ENCODE measurements around the gene IL20RB.

Gene IL20RB

GRCh38 chr3:136957751-136958288, at the start of gene IL20RB:
IL20RB (plus strand) TSS chr3:136957983; CDS start chr3:136958114, 131 bp downstream.
- Histone ChIP-seq H3K4me1 (ENCODE audit: control insufficient read depth, insufficient read depth, low read length) (peaks cover 20% of the 10 kb centered on the region), H3K36me3 (ENCODE audit: control insufficient read depth, insufficient read depth, low read length) (no peaks in the 10 kb centered on the region), H3K4me3 (ENCODE audit: low read length) (no peak within 1 kb of the TSS), H3K9me3 (ENCODE audit: control insufficient read depth, low read length) (no peaks in the 10 kb centered on the region), H3K27me3 (ENCODE audit: control insufficient read depth, insufficient read depth, low read length) (no peaks in the 10 kb centered on the region), H3K9ac (ENCODE audit: low read length) (no peak within 1 kb of the TSS)

GRCh38 chr3:136908297-136908696, 49.5 kb upstream of the IL20RB start:
- H3K36me3 ChIP-seq (ENCODE audit: control insufficient read depth, insufficient read depth, low read length) = no peaks in the 10 kb centered on the region
- H3K9me3 ChIP-seq (ENCODE audit: control insufficient read depth, low read length) = peaks cover 9% of the 10 kb centered on the region
- no peaks in the 10 kb centered on the region for H3K27me3 ChIP-seq (ENCODE audit: control insufficient read depth, insufficient read depth, low read length)
- no peak overlapping the region for H3K4me3 ChIP-seq (ENCODE audit: low read length)
- no peak overlapping the region for H3K9ac ChIP-seq (ENCODE audit: low read length)
- peaks cover 15% of the 10 kb centered on the region for H3K4me1 ChIP-seq (ENCODE audit: control insufficient read depth, insufficient read depth, low read length)

- peaks cover 15% of the 10 kb centered on the region for H3K4me1 ChIP-seq (ENCODE audit: control insufficient read depth, insufficient read depth, low read length)
- no peaks in the 10 kb centered on the region for H3K36me3 ChIP-seq (ENCODE audit: control insufficient read depth, insufficient read depth, low read length)
- no peak overlapping the region for H3K4me3 ChIP-seq (ENCODE audit: low read length)
- no peak overlapping the region for H3K9ac ChIP-seq (ENCODE audit: low read length)
- H3K27me3 ChIP-seq (ENCODE audit: control insufficient read depth, insufficient read depth, low read length) = no peaks in the 10 kb centered on the region
- H3K9me3 ChIP-seq (ENCODE audit: control insufficient read depth, low read length) = peaks cover under 1% of the 10 kb centered on the region
These were observed 48.6 kb upstream of the IL20RB start for GRCh38 chr3:136909187-136909586.

GRCh38 chr3:136910697-136911096, 47.1 kb upstream of the IL20RB start:
- no peak overlapping the region for H3K9ac ChIP-seq (ENCODE audit: low read length)
- H3K4me1 ChIP-seq (ENCODE audit: control insufficient read depth, insufficient read depth, low read length) = peaks cover 15% of the 10 kb centered on the region
- no peaks in the 10 kb centered on the region for H3K27me3 ChIP-seq (ENCODE audit: control insufficient read depth, insufficient read depth, low read length)
- H3K9me3 ChIP-seq (ENCODE audit: control insufficient read depth, low read length) = no peaks in the 10 kb centered on the region
- no peak overlapping the region for H3K4me3 ChIP-seq (ENCODE audit: low read length)
- H3K36me3 ChIP-seq (ENCODE audit: control insufficient read depth, insufficient read depth, low read length) = no peaks in the 10 kb centered on the region

- Histone ChIP-seq H3K9ac (ENCODE audit: low read length) (no peak overlapping the region), H3K27me3 (ENCODE audit: control insufficient read depth, insufficient read depth, low read length) (no peaks in the 10 kb centered on the region), H3K4me1 (ENCODE audit: control insufficient read depth, insufficient read depth, low read length) (peaks cover 15% of the 10 kb centered on the region), H3K9me3 (ENCODE audit: control insufficient read depth, low read length) (no peaks in the 10 kb centered on the region), H3K4me3 (ENCODE audit: low read length) (no peak overlapping the region), H3K36me3 (ENCODE audit: control insufficient read depth, insufficient read depth, low read length) (no peaks in the 10 kb centered on the region)
These were observed 44.6 kb upstream of the IL20RB start for GRCh38 chr3:136913168-136913567.

- Histone ChIP-seq H3K9ac (ENCODE audit: low read length) (no peak overlapping the region), H3K27me3 (ENCODE audit: control insufficient read depth, insufficient read depth, low read length) (no peaks in the 10 kb centered on the region), H3K36me3 (ENCODE audit: control insufficient read depth, insufficient read depth, low read length) (no peaks in the 10 kb centered on the region), H3K4me3 (ENCODE audit: low read length) (no peak overlapping the region), H3K9me3 (ENCODE audit: control insufficient read depth, low read length) (no peaks in the 10 kb centered on the region), H3K4me1 (ENCODE audit: control insufficient read depth, insufficient read depth, low read length) (peaks cover 1% of the 10 kb centered on the region)
These were observed 43.0 kb upstream of the IL20RB start for GRCh38 chr3:136914739-136915138.

- H3K4me1 ChIP-seq (ENCODE audit: control insufficient read depth, insufficient read depth, low read length) = no peaks in the 10 kb centered on the region
- no peaks in the 10 kb centered on the region for H3K9me3 ChIP-seq (ENCODE audit: control insufficient read depth, low read length)
- no peak overlapping the region for H3K4me3 ChIP-seq (ENCODE audit: low read length)
These were observed 41.6 kb upstream of the IL20RB start for GRCh38 chr3:136916223-136916622.

GRCh38 chr3:136919799-136920580, 37.8 kb upstream of the IL20RB start:
- Histone ChIP-seq H3K9ac (ENCODE audit: low read length) (no peak overlapping the region), H3K9me3 (ENCODE audit: control insufficient read depth, low read length) (no peaks in the 10 kb centered on the region), H3K27me3 (ENCODE audit: control insufficient read depth, insufficient read depth, low read length) (no peaks in the 10 kb centered on the region), H3K36me3 (ENCODE audit: control insufficient read depth, insufficient read depth, low read length) (no peaks in the 10 kb centered on the region), H3K4me3 (ENCODE audit: low read length) (no peak overlapping the region), H3K4me1 (ENCODE audit: control insufficient read depth, insufficient read depth, low read length) (no peaks in the 10 kb centered on the region)

More at GRCh38 chr3:136916223-136916622, 41.6 kb upstream of the IL20RB start:
- no peaks in the 10 kb centered on the region for H3K27me3 ChIP-seq (ENCODE audit: control insufficient read depth, insufficient read depth, low read length)
- H3K9ac ChIP-seq (ENCODE audit: low read length) = no peak overlapping the region
- H3K36me3 ChIP-seq (ENCODE audit: control insufficient read depth, insufficient read depth, low read length) = no peaks in the 10 kb centered on the region

- Histone ChIP-seq H3K9me3 (ENCODE audit: control insufficient read depth, low read length) (no peaks in the 10 kb centered on the region), H3K4me3 (ENCODE audit: low read length) (no peak overlapping the region), H3K27me3 (ENCODE audit: control insufficient read depth, insufficient read depth, low read length) (no peaks in the 10 kb centered on the region), H3K36me3 (ENCODE audit: control insufficient read depth, insufficient read depth, low read length) (no peaks in the 10 kb centered on the region), H3K4me1 (ENCODE audit: control insufficient read depth, insufficient read depth, low read length) (no peaks in the 10 kb centered on the region), H3K9ac (ENCODE audit: low read length) (no peak overlapping the region)
These were observed 36.7 kb upstream of the IL20RB start for GRCh38 chr3:136920904-136921611.

GRCh38 chr3:136925425-136926190, 32.2 kb upstream of the IL20RB start:
- no peak overlapping the region for H3K9ac ChIP-seq (ENCODE audit: low read length)
- H3K36me3 ChIP-seq (ENCODE audit: control insufficient read depth, insufficient read depth, low read length) = no peaks in the 10 kb centered on the region
- H3K27me3 ChIP-seq (ENCODE audit: control insufficient read depth, insufficient read depth, low read length) = no peaks in the 10 kb centered on the region
- no peaks in the 10 kb centered on the region for H3K4me1 ChIP-seq (ENCODE audit: control insufficient read depth, insufficient read depth, low read length)
- H3K4me3 ChIP-seq (ENCODE audit: low read length) = no peak overlapping the region
- no peaks in the 10 kb centered on the region for H3K9me3 ChIP-seq (ENCODE audit: control insufficient read depth, low read length)

- Histone ChIP-seq H3K4me3 (ENCODE audit: low read length) (no peak overlapping the region), H3K4me1 (ENCODE audit: control insufficient read depth, insufficient read depth, low read length) (peaks cover 17% of the 10 kb centered on the region), H3K9ac (ENCODE audit: low read length) (no peak overlapping the region), H3K9me3 (ENCODE audit: control insufficient read depth, low read length) (no peaks in the 10 kb centered on the region), H3K36me3 (ENCODE audit: control insufficient read depth, insufficient read depth, low read length) (no peaks in the 10 kb centered on the region), H3K27me3 (ENCODE audit: control insufficient read depth, insufficient read depth, low read length) (no peaks in the 10 kb centered on the region)
These were observed 29.5 kb upstream of the IL20RB start for GRCh38 chr3:136928240-136928639.
